Measurements from ENCODE around the gene CDO1. TPM values are rescaled to one million over a fixed set of nuclear protein-coding genes. Genes with fewer than 3 reads are reported as not detected.

The CDO1 gene
- total and polyA plus RNA-seq, 2 of the 8 experiments (the other 6 are each of a cell fraction or from before 2014, with no cell fraction given) = 26.1 to 29.5 TPM

DNA sequence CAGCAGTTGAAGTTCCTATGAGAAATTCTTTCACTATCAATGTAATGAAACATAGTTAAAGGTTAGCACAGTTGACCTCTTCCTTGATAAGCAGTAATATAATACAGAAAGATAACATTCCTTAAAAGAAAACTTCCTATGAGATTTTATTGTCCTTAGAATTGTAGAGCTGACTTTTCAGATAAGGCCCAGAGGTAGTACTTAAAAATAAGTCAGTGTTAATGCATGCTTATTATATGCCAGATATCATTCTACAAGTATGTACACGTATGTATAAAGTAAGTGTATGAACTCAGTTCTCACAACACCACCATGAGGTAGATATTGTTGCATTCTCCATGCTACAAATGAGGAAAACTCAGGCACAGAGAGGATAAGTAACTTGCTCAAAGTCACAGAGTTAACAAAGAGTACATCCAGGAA lies 40.6 kb upstream of the CDO1 start:
- no peaks in the 10 kb centered on the region for H4K20me1 ChIP-seq (replicated peaks in 1 of 2; ENCODE audit: control insufficient read depth in 1 of 2, insufficient read depth in 2 of 2, low read length in 2 of 2)
- no peak overlapping the region for H3K4me2 ChIP-seq (ENCODE audit: insufficient read depth in 1 of 2, low read depth in 2 of 2, low read length in 2 of 2)
- no peak overlapping the region for H2AFZ ChIP-seq (ENCODE audit: low read length)
- no peak overlapping the region for H4K8ac ChIP-seq (ENCODE audit: extremely low read depth, insufficient read depth, low read length)
- H4K5ac ChIP-seq (ENCODE audit: insufficient read length, low read depth, low read length) = no peak overlapping the region
- no peak overlapping the region for H4K91ac ChIP-seq (replicated peaks; ENCODE audit: insufficient read length, low read length)
- H2AK5ac ChIP-seq (ENCODE audit: low read depth, low read length) = no peak overlapping the region
- FAIRE-seq (no peak), DNase-seq (ENCODE audit: low read depth in 1 of 2, low spot score in 2 of 2) (no peak)
- peaks cover 0 to 8% of the 10 kb centered on the region in 2 experiments; a peak in 1 of 4 replicates for H3K9me3 ChIP-seq (ENCODE audit: insufficient read depth in 2 of 2, low read depth in 1 of 2, low read length in 1 of 2)
- H3K23me2 ChIP-seq (ENCODE audit: low read depth, low read length) = no peaks in the 10 kb centered on the region; the same call in 1 of the 2 replicates
- no peaks in the 10 kb centered on the region; the same call in 1 of the 2 replicates for H3K79me1 ChIP-seq (ENCODE audit: low read depth, low read length)
- H3K18ac ChIP-seq (ENCODE audit: extremely low read depth, low read length) = no peak overlapping the region
- H2BK15ac ChIP-seq (ENCODE audit: low read length) = no peak overlapping the region
- ChIA-PET CTCF (ENCODE audit: partially characterized antibody) (interaction anchor here (0.9 kb wide), 1 partner anchor 106 kb away, joined by 3 read pairs; no protein-coding TSS in a partner anchor), POLR2A (ENCODE audit: partially characterized antibody) (interaction anchor here (1.0 kb wide), 1 partner anchor 16 kb away, joined by 4 read pairs; the partner anchor contains the start of gene ATG12)
- H3K14ac ChIP-seq (ENCODE audit: insufficient read length) = no peak overlapping the region
- H3K27me3 ChIP-seq (replicated peaks in 1 of 4; ENCODE audit: control insufficient read depth in 3 of 4, extremely low read depth in 1 of 4, insufficient read depth in 3 of 4, low read length in 3 of 4) = no peaks in the 10 kb centered on the region
- no peak overlapping the region for H2BK120ac ChIP-seq (replicated peaks; ENCODE audit: low read depth, low read length)
- peaks cover 0 to 87% of the 10 kb centered on the region in 2 experiments; a peak in 2 of 4 replicates for H3K79me2 ChIP-seq (ENCODE audit: control insufficient read depth in 1 of 2, insufficient read depth in 2 of 2, low read length in 2 of 2)
- H3K9ac ChIP-seq (replicated peaks in 1 of 4; ENCODE audit: extremely low read depth in 1 of 4, low read depth in 3 of 4, low read length in 3 of 4) = no peak overlapping the region
- no peak overlapping the region for H2BK12ac ChIP-seq (ENCODE audit: low read depth, low read length)
- peaks cover 0 to 5% (median 0%) of the 10 kb centered on the region in 4 experiments; a peak in 2 of 7 replicates for H3K4me1 ChIP-seq (replicated peaks in 1 of 4; ENCODE audit: control insufficient read depth in 3 of 4, insufficient read depth in 4 of 4, low read length in 3 of 4)
- no peak overlapping the region for H3K56ac ChIP-seq (replicated peaks; ENCODE audit: insufficient read length, low read depth, low read length)
- no peak overlapping the region for H2BK5ac ChIP-seq (ENCODE audit: low read depth, low read length)
- no peak overlapping the region for H2BK20ac ChIP-seq (ENCODE audit: low read length)
- H3K4me3 ChIP-seq (ENCODE audit: extremely low read depth in 1 of 4, insufficient read depth in 2 of 4, low read depth in 3 of 4, low read length in 4 of 4) = no peak overlapping the region
- WGBS, 2 experiments (ENCODE audit: extremely low coverage in 1 of 2, insufficient coverage in 1 of 2, insufficient read length in 1 of 2, insufficient replicate concordance in 2 of 2, low coverage in 1 of 2, low lambda C conversion rate in 2 of 2, missing lambda C conversion rate in 1 of 2) = 93% methylated on average over 1 of the region's 1 CpG; no CpG with 5 or more reads in 1 of the 2 experiments
- no peak overlapping the region for H3K27ac ChIP-seq (ENCODE audit: low read depth, low read length)
- H3K23ac ChIP-seq (ENCODE audit: insufficient read length) = no peak overlapping the region
- no peaks in the 10 kb centered on the region for H3K36me3 ChIP-seq (ENCODE audit: control insufficient read depth in 2 of 4, insufficient read depth in 4 of 4, low read length in 3 of 4)
- H3K4ac ChIP-seq (replicated peaks; ENCODE audit: insufficient read length, low read depth, low read length) = no peak overlapping the region
- TF ChIP-seq JUND (IDR thresholded peaks at IDR 0.05; ENCODE audit: low read length) (no peak), SIRT6 (IDR thresholded peaks at IDR 0.05; ENCODE audit: low read length) (no peak), KDM1A (IDR thresholded peaks at IDR 0.05; ENCODE audit: borderline replicate concordance, low read length) (no peak), GTF2F1 (IDR thresholded peaks at IDR 0.05; ENCODE audit: borderline replicate concordance, low read depth, low read length) (no peak), SP4 (IDR thresholded peaks at IDR 0.05; ENCODE audit: low read length) (no peak), SUZ12 (IDR thresholded peaks at IDR 0.05; ENCODE audit: low read length) (no peak), CHD1 (IDR thresholded peaks at IDR 0.05; ENCODE audit: low read depth, low read length) (no peak), ASH2L (IDR thresholded peaks at IDR 0.05; ENCODE audit: low read length) (no peak), SIX5 (IDR thresholded peaks at IDR 0.05; ENCODE audit: low read depth, low read length) (no peak), TAF1 (IDR thresholded peaks at IDR 0.05; ENCODE audit: low read depth, low read length) (no peak), BCL11A (IDR thresholded peaks at IDR 0.05; ENCODE audit: low read depth in 2 of 2, low read length in 2 of 2) (no peak), SIN3A (conservative IDR thresholded peaks at IDR 0.05 in 1 of 2, IDR thresholded peaks at IDR 0.05 in 1 of 2; ENCODE audit: low read depth in 1 of 2, low read length in 2 of 2) (no peak), TEAD4 (IDR thresholded peaks at IDR 0.05; ENCODE audit: low read depth, low read length) (no peak), BRCA1 (IDR thresholded peaks at IDR 0.05; ENCODE audit: low read depth, low read length) (no peak), SRF (IDR thresholded peaks at IDR 0.05; ENCODE audit: low read depth, low read length) (no peak), CREB1 (IDR thresholded peaks at IDR 0.05) (no peak)
